NCI-H345 treated with DMSO at 0.1 percent for 48 hours (cell line): ENCODE data around the gene NUTM1.
"Not testable (repeated sequence)": the region's sequence is repeated elsewhere in the genome, so short reads cannot be mapped to it uniquely, and the experiment has no call there.

Source experiments
- DNase-seq: peaks from one replicate; lab custom pipeline; 2025; ENCODE audit not compliant: unreplicated experiment; lab: John Stamatoyannopoulos, UW

NUTM1 gene

GRCh38 chr15:34337557-34338306 is 5.4 kb upstream of the NUTM1 start, which contains the start of gene SLC12A6:
SLC12A6 (minus strand) TSS chr15:34337781; CDS start chr15:34336680, 1,101 bp downstream.
- DNase-seq: peak; percentile 73

- DNase-seq: no peak
Observed at GRCh38 chr15:34338347-34338746, 4.8 kb upstream of the NUTM1 start.

- no peak for DNase-seq
Observed at GRCh38 chr15:34339946-34340345, 3.2 kb upstream of the NUTM1 start.

- no peak for DNase-seq
Observed at GRCh38 chr15:34341381-34342212, 1.5 kb upstream of the NUTM1 start.

GRCh38 chr15:34342213-34342736 is 840 bp upstream of the NUTM1 start:
- not testable (repeated sequence) for DNase-seq

- no peak for DNase-seq
Observed at GRCh38 chr15:34347951-34348638, 5.0 kb downstream of the NUTM1 start.

- DNase-seq: no peak
Observed at GRCh38 chr15:34348735-34349300, 5.7 kb downstream of the NUTM1 start.

GRCh38 chr15:34349769-34350168 is 6.7 kb downstream of the NUTM1 start:
- DNase-seq: no peak

- DNase-seq: not testable (repeated sequence)
Observed at GRCh38 chr15:34352996-34353395, 9.9 kb downstream of the NUTM1 start.

- DNase-seq: no peak
Observed at GRCh38 chr15:34353627-34354026, 10.5 kb downstream of the NUTM1 start.

- DNase-seq: no peak
Observed at GRCh38 chr15:34354286-34354685, 11.2 kb downstream of the NUTM1 start.

- no peak for DNase-seq
Observed at GRCh38 chr15:34355241-34355640, 12.1 kb downstream of the NUTM1 start.

GRCh38 chr15:34357653-34358052 is 14.5 kb downstream of the NUTM1 start:
- no peak for DNase-seq

GRCh38 chr15:34358367-34358766 is 15.3 kb downstream of the NUTM1 start:
- DNase-seq: no peak

- DNase-seq: no peak
Observed at GRCh38 chr15:34358948-34359347, 15.8 kb downstream of the NUTM1 start.

- no peak for DNase-seq
Observed at GRCh38 chr15:34359416-34359815, 16.3 kb downstream of the NUTM1 start.

- DNase-seq: no peak
Observed at GRCh38 chr15:34360298-34360697, 17.2 kb downstream of the NUTM1 start.

- DNase-seq: no peak
Observed at GRCh38 chr15:34361278-34361677, 18.2 kb downstream of the NUTM1 start.

- DNase-seq: no peak
Observed at GRCh38 chr15:34362047-34362773, 19.1 kb downstream of the NUTM1 start.

GRCh38 chr15:34364041-34364440 is 20.9 kb downstream of the NUTM1 start:
- DNase-seq: no peak
